ENCODE data around the gene DKK1.
"Not testable (repeated sequence)": the region's sequence is repeated elsewhere in the genome, so short reads cannot be mapped to it uniquely, and the experiment has no call there.

Gene DKK1

GRCh38 chr10:52359441-52359840, 45.4 kb downstream of the DKK1 start:
- peak; percentile 11 for DNase-seq (ENCODE audit: low read depth)
- no peak overlapping the region for H3K4me3 ChIP-seq (ENCODE audit: low read length)
- TF ChIP-seq CTCF (conservative IDR thresholded peaks at IDR 0.05; ENCODE audit: low read length) = no peak

DNA sequence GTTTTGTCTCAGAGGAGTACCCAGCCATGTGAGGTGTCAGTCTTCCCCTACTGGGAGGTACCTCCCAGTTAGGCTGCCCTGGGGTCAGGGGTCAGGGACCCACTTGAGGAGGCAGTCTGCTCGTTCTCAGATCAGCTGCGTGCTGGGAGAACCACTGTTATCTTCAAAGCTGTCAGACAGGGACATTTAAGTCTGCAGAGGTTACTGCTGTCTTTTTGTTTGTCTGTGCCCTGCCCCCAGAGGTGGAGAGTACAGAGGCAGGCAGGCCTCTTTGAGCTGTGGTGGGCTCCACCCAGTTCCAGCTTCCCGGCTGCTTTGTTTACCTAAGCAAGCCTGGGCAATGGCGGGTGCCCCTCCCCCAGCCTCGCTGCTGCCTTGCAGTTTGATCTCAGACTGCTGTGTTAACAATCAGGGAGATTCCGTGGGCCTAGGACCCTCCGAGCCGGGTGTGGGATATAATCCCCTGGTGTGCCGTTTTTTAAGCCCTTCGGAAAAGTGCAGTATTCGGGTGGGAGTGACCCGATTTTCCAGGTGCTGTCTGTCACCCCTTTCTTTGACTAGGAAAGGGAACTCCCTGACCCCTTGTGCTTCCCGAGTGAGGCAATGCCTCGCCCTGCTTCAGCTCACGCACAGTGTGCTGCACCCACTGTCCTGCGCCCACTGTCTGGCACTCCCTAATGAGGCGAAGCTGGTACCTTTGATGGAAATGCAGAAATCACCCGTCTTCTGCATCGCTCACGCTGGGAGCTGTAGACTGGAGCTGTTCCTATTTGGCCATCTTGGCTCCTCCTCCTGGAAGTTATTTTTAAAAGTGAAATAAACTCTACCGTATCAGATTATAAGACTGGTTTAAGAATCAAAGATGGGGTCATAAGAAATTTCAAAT, 51.7 kb downstream of the DKK1 start:
- not testable (repeated sequence) for DNase-seq (ENCODE audit: low read depth); H3K4me3 ChIP-seq (ENCODE audit: low read length)

Data from AG10803 (cell line).